Measurements from ENCODE around the gene MAU2. TPM values are rescaled to one million over a fixed set of nuclear protein-coding genes. Genes with fewer than 3 reads are reported as not detected.

MAU2 gene
- total and polyA plus RNA-seq, 2 of the 13 experiments (the other 11 are each of a cell fraction or from before 2014, with no cell fraction given), result 16.8 to 33.8 TPM

- TF ChIP-seq RFXAP (CRISPR knock-in tag; IDR thresholded peaks at IDR 0.05; ENCODE audit: borderline replicate concordance) (peak; percentile 88; the same call in 1 of the 2 replicates), KAT2B (IDR thresholded peaks at IDR 0.05; ENCODE audit: borderline replicate concordance, low read depth, low read length) (no peak), ZBTB33 (CRISPR knock-in tag; IDR thresholded peaks at IDR 0.05) (no peak; the same call in 1 of the 2 replicates), ZNF839 (CRISPR knock-in tag; IDR thresholded peaks at IDR 0.05; ENCODE audit: borderline replicate concordance) (no peak), CCAR2 (optimal IDR thresholded peaks at IDR 0.05; ENCODE audit: low read depth, low read length) (no peak), ZNF549 (CRISPR knock-in tag; IDR thresholded peaks at IDR 0.05) (no peak), ZNF232 (CRISPR knock-in tag; IDR thresholded peaks at IDR 0.05; ENCODE audit: borderline replicate concordance) (no peak), ZBTB40 (IDR thresholded peaks at IDR 0.05) (no peak), ZBTB40 (CRISPR knock-in tag; IDR thresholded peaks at IDR 0.05) (peak; percentile 65; the same call in 1 of the 2 replicates), ZHX2 (IDR thresholded peaks at IDR 0.05; ENCODE audit: low read depth) (no peak; the same call in 1 of the 2 replicates), ZHX2 (CRISPR knock-in tag; IDR thresholded peaks at IDR 0.05; ENCODE audit: borderline replicate concordance) (no peak)
Observed at GRCh38 chr19:19366434-19367396, 46.1 kb downstream of the MAU2 start (continued).

Measured in HepG2 (cell line).